Nephron progenitor cell (in vitro differentiated cells): Measurements from ENCODE around the gene NOL9.

ENCODE experiments used
- DNase-seq: peaks from one replicate; pipeline ENCODE4 v3.0.0; 2021
- H3K27ac Mint-ChIP-seq: 2 replicates; pipeline ENCODE4 v1.8.0; 2021; ENCODE audit warnings: mild to moderate bottlenecking, moderate library complexity, mixed read lengths
- H3K27me3 Mint-ChIP-seq: 2 replicates; pipeline ENCODE4 v1.8.0; 2021; ENCODE audit warnings: mild to moderate bottlenecking, low read depth, mixed read lengths; ENCODE audit not compliant: poor library complexity
- H3K36me3 Mint-ChIP-seq: 2 replicates; pipeline ENCODE4 v1.8.0; 2021; ENCODE audit warnings: low read depth, mixed read lengths
- H3K4me1 Mint-ChIP-seq: 2 replicates; pipeline ENCODE4 v1.8.0; 2021; ENCODE audit warnings: mixed read lengths
- H3K4me3 Mint-ChIP-seq: 2 replicates; pipeline ENCODE4 v1.8.0; 2021; ENCODE audit warnings: mild to moderate bottlenecking, moderate library complexity, mixed read lengths
- H3K9me3 Mint-ChIP-seq: 2 replicates; pipeline ENCODE4 v1.8.0; 2021; ENCODE audit warnings: mild to moderate bottlenecking, moderate library complexity, mixed read lengths
- TF ChIP-seq, protein P1 (sequence below): fragments of 200-600 bp; sonication (generic); IDR thresholded peaks from 2 replicates; pipeline ENCODE4 v1.5.0; 2021; ENCODE audit warnings: antibody characterized with exemption

NOL9 gene

DNA sequence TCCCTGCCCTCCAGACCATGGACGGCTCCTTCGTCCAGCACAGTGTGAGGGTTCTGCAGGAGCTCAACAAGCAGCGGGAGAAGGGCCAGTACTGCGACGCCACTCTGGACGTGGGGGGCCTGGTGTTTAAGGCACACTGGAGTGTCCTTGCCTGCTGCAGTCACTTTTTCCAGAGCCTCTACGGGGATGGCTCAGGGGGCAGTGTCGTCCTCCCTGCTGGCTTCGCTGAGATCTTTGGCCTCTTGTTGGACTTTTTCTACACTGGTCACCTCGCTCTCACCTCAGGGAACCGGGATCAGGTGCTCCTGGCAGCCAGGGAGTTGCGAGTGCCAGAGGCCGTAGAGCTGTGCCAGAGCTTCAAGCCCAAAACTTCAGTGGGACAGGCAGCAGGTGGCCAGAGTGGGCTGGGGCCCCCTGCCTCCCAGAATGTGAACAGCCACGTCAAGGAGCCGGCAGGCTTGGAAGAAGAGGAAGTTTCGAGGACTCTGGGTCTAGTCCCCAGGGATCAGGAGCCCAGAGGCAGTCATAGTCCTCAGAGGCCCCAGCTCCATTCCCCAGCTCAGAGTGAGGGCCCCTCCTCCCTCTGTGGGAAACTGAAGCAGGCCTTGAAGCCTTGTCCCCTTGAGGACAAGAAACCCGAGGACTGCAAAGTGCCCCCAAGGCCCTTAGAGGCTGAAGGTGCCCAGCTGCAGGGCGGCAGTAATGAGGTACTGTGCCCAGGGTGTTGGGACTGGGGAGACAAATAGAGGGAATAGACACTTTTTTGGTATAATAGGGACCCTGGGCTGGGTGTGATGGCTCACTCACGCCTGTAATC is 26.5 kb upstream of the NOL9 start:
- Mint-ChIP-seq H3K27me3 (peaks cover 3% of the 10 kb centered on the region), H3K9me3 (no peaks in the 10 kb centered on the region), H3K4me3 (peak overlapping the region; percentile 94), H3K27ac (peak overlapping the region; percentile 42), H3K4me1 (peaks cover 40% of the 10 kb centered on the region), H3K36me3 (no peaks in the 10 kb centered on the region)
- no peak for DNase-seq
- TF ChIP-seq, protein P1, sequence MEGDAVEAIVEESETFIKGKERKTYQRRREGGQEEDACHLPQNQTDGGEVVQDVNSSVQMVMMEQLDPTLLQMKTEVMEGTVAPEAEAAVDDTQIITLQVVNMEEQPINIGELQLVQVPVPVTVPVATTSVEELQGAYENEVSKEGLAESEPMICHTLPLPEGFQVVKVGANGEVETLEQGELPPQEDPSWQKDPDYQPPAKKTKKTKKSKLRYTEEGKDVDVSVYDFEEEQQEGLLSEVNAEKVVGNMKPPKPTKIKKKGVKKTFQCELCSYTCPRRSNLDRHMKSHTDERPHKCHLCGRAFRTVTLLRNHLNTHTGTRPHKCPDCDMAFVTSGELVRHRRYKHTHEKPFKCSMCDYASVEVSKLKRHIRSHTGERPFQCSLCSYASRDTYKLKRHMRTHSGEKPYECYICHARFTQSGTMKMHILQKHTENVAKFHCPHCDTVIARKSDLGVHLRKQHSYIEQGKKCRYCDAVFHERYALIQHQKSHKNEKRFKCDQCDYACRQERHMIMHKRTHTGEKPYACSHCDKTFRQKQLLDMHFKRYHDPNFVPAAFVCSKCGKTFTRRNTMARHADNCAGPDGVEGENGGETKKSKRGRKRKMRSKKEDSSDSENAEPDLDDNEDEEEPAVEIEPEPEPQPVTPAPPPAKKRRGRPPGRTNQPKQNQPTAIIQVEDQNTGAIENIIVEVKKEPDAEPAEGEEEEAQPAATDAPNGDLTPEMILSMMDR = no peak

DNA sequence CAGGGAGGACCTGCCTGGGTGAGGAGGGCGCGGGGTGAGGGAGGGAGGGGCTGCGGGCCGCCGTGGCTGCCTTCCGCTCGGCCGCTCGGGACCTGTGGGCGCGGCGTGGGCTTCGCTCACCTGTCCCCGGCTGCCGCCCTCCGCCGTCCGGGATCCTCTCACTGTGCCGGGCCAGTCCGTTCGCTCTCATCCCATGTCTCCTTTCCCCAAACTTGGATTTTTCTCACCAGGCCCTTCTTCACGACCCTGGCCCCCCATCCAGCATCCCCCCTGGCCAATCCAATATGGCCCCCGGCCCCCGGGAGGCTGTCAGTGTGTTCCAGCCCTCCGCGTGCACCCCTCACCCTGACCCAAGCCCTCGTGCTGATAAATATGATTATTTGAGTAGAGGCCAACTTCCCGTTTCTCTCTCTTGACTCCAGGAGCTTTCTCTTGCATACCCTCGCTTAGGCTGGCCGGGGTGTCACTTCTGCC is 25.8 kb upstream of the NOL9 start:
- no peaks in the 10 kb centered on the region for H3K9me3 Mint-ChIP-seq
- peak overlapping the region; percentile 94 for H3K4me3 Mint-ChIP-seq
- TF ChIP-seq, protein P1 = no peak
- no peaks in the 10 kb centered on the region for H3K36me3 Mint-ChIP-seq
- peaks cover 3% of the 10 kb centered on the region for H3K27me3 Mint-ChIP-seq
- H3K27ac Mint-ChIP-seq = peak overlapping the region; percentile 84
- DNase-seq = no peak
- H3K4me1 Mint-ChIP-seq = peaks cover 40% of the 10 kb centered on the region

DNA sequence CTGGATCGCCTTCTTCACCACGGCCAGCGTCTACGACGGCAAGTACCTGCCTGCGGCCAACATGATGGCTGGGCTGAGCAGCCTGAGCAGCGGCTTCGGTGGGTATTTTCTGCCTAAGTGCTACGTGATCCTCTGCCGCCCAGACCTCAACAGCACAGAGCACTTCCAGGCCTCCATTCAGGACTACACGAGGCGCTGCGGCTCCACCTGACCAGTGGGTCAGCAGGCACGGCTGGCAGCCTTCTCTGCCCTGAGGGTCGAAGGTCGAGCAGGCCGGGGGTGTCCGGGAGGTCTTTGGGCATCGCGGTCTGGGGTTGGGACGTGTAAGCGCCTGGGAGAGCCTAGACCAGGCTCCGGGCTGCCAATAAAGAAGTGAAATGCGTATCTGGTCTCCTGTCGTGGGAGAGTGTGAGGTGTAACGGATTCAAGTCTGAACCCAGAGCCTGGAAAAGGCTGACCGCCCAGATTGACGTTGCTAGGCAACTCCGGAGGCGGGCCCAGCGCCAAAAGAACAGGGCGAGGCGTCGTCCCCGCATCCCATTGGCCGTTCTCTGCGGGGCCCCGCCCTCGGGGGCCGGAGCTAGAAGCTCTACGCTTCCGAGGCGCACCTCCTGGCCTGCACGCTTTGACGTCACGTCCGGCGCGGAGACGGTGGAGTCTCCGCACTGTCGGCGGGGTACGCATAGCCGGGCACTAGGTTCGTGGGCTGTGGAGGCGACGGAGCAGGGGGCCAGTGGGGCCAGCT is 25.2 kb upstream of the NOL9 start, which contains the start of gene ZBTB48:
Gene ZBTB48, plus strand, starts transcription at position 621 of the 745 bp plus-strand sequence. CDS start 616 bp downstream, outside the sequence.
- Mint-ChIP-seq H3K9me3 (no peaks in the 10 kb centered on the region), H3K27ac (peak within 1 kb of the TSS; percentile 95), H3K4me1 (peaks cover 37% of the 10 kb centered on the region), H3K36me3 (no peaks in the 10 kb centered on the region), H3K4me3 (peak within 1 kb of the TSS; percentile 94), H3K27me3 (peaks cover 3% of the 10 kb centered on the region)
- TF ChIP-seq, protein P1 = no peak
- DNase-seq = peak; percentile 98

GRCh38 chr1:6578624-6579373 is 24.5 kb upstream of the NOL9 start:
- TF ChIP-seq, protein P1 = no peak
- peaks cover 35% of the 10 kb centered on the region for H3K4me1 Mint-ChIP-seq
- H3K36me3 Mint-ChIP-seq = no peaks in the 10 kb centered on the region
- H3K27ac Mint-ChIP-seq = peak overlapping the region; percentile 95
- H3K27me3 Mint-ChIP-seq = peaks cover 3% of the 10 kb centered on the region
- DNase-seq = no peak
- H3K4me3 Mint-ChIP-seq = peak overlapping the region; percentile 94
- H3K9me3 Mint-ChIP-seq = no peaks in the 10 kb centered on the region

DNA sequence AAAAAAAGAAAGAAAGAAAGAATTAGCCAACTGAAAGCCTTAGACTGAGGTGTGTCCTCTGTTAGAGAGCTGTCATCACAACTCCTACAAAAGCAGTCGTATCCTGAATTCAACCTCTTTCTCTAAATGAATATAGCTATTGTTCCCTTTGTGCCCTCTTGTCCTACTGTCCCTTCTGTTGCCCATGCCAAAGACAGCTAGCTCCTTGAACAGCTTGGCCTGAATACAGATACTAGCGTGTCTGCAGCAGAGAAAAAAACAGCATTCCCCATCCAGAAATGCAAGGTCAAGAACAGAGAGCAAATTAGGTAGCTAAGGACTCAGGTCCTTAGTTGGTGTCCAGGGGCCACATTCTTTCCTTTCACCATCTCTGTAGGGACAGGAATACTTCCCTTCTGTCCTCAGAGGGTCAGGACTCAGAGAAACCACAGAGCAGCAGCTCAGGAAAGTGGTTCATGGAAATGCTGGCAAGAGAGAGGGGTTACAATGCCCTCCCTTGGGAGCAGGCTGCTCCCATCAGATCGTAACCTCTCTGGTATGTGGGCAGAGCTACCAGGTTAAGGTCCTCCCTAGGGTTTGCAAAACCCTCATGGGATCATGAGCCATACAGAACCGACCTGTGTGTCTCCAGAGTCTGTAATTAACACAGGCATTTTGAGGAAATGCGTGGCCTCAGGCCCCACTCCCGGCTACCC is 23.7 kb upstream of the NOL9 start:
- Mint-ChIP-seq H3K36me3 (no peaks in the 10 kb centered on the region), H3K27me3 (peaks cover 5% of the 10 kb centered on the region), H3K27ac (no peak overlapping the region), H3K9me3 (no peaks in the 10 kb centered on the region), H3K4me1 (peaks cover 35% of the 10 kb centered on the region), H3K4me3 (peak overlapping the region; percentile 19)
- TF ChIP-seq, protein P1 = no peak
- no peak for DNase-seq
